ENCODE data around the gene MYRFL. TPM values are rescaled to one million over a fixed set of nuclear protein-coding genes. Genes with fewer than 3 reads are reported as not detected.

MYRFL gene
- total RNA-seq, 1 donor from 2014 or later: not detected

- H3K4me3 ChIP-seq (ENCODE audit: low read depth, low read length): no peak overlapping the region
- no peak for DNase-seq (ENCODE audit: low read depth)
- TF ChIP-seq CTCF (conservative IDR thresholded peaks at IDR 0.05; ENCODE audit: low read depth, low read length): no peak
Measured at GRCh38 chr12:69901221-69901905, 76.3 kb downstream of the MYRFL start.

- no peak for DNase-seq (ENCODE audit: low read depth)
- no peak for TF ChIP-seq CTCF (conservative IDR thresholded peaks at IDR 0.05; ENCODE audit: low read depth, low read length)
- no peak overlapping the region for H3K4me3 ChIP-seq (ENCODE audit: low read depth, low read length)
Measured at GRCh38 chr12:69903548-69903947, 78.5 kb downstream of the MYRFL start.

GRCh38 chr12:69904777-69905176, 79.8 kb downstream of the MYRFL start:
- DNase-seq (ENCODE audit: low read depth): no peak
- TF ChIP-seq CTCF (conservative IDR thresholded peaks at IDR 0.05; ENCODE audit: low read depth, low read length): no peak
- H3K4me3 ChIP-seq (ENCODE audit: low read depth, low read length): no peak overlapping the region

- no peak overlapping the region for H3K4me3 ChIP-seq (ENCODE audit: low read depth, low read length)
- TF ChIP-seq CTCF (conservative IDR thresholded peaks at IDR 0.05; ENCODE audit: low read depth, low read length): no peak
- DNase-seq (ENCODE audit: low read depth): no peak
Measured at GRCh38 chr12:69905801-69906200, 80.8 kb downstream of the MYRFL start.

- DNase-seq (ENCODE audit: low read depth): no peak
- TF ChIP-seq CTCF (conservative IDR thresholded peaks at IDR 0.05; ENCODE audit: low read depth, low read length): no peak
- no peak overlapping the region for H3K4me3 ChIP-seq (ENCODE audit: low read depth, low read length)
Measured at GRCh38 chr12:69906411-69907216, 81.6 kb downstream of the MYRFL start.

- no peak for DNase-seq (ENCODE audit: low read depth)
- no peak overlapping the region for H3K4me3 ChIP-seq (ENCODE audit: low read depth, low read length)
- no peak for TF ChIP-seq CTCF (conservative IDR thresholded peaks at IDR 0.05; ENCODE audit: low read depth, low read length)
Measured at GRCh38 chr12:69908203-69908602, 83.2 kb downstream of the MYRFL start.
